ENCODE measurements around the gene TBC1D4.

TBC1D4 gene

DNA sequence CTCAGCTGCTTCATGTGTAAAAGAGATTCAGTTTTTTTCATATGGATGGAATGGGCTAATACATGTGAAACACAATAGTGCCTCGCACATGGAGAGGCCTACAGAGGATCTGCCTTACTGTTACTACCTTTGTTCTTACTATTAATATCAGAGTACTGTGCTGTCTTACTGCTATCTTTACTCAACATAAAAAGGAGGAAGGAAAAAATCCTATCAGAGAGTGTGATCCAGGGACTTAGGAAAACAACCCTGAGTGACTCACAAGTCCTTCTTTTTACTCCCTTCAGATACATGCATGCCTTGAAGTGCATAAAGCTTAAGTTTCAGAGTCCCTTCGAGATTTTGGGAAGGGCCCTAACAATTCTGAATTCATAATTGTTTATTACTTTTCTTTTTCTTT, 136.8 kb downstream of the TBC1D4 start:
- no peak for DNase-seq (ENCODE audit: low spot score)
- TF ChIP-seq, protein P1, sequence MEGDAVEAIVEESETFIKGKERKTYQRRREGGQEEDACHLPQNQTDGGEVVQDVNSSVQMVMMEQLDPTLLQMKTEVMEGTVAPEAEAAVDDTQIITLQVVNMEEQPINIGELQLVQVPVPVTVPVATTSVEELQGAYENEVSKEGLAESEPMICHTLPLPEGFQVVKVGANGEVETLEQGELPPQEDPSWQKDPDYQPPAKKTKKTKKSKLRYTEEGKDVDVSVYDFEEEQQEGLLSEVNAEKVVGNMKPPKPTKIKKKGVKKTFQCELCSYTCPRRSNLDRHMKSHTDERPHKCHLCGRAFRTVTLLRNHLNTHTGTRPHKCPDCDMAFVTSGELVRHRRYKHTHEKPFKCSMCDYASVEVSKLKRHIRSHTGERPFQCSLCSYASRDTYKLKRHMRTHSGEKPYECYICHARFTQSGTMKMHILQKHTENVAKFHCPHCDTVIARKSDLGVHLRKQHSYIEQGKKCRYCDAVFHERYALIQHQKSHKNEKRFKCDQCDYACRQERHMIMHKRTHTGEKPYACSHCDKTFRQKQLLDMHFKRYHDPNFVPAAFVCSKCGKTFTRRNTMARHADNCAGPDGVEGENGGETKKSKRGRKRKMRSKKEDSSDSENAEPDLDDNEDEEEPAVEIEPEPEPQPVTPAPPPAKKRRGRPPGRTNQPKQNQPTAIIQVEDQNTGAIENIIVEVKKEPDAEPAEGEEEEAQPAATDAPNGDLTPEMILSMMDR (IDR thresholded peaks at IDR 0.05; ENCODE audit: extremely low read depth, insufficient read depth, missing control alignments): no peak
- in situ Hi-C loops (cut with MboI; ENCODE audit: low pct_unique_long_range_greater_than_20kb, low sequenced_read_pairs, unreplicated experiment): no loop called here

DNA sequence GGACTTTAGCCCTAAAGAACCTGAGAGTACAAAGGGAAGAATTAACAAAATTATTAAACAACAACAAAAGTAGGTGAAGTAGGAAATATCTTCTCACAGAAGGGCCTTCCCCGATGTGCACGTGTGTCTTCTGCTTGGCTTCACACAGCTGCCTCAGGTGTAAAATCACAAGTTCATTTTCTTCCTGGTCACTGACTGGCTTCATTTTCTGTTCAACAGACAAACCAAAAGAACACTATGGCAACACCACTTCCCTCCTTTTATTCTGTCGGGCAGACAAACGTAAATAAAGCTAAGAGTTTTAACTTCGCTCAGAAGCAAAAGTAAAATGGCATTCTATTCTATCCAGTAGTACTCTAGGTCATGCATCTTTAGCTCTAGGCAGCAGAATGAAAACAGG, 140.9 kb downstream of the TBC1D4 start:
- TF ChIP-seq, protein P1 (IDR thresholded peaks at IDR 0.05; ENCODE audit: extremely low read depth, insufficient read depth, missing control alignments): no peak
- in situ Hi-C loops (cut with MboI; ENCODE audit: low pct_unique_long_range_greater_than_20kb, low sequenced_read_pairs, unreplicated experiment): no loop called here
- peak; percentile 30 for DNase-seq (ENCODE audit: low spot score)

DNA sequence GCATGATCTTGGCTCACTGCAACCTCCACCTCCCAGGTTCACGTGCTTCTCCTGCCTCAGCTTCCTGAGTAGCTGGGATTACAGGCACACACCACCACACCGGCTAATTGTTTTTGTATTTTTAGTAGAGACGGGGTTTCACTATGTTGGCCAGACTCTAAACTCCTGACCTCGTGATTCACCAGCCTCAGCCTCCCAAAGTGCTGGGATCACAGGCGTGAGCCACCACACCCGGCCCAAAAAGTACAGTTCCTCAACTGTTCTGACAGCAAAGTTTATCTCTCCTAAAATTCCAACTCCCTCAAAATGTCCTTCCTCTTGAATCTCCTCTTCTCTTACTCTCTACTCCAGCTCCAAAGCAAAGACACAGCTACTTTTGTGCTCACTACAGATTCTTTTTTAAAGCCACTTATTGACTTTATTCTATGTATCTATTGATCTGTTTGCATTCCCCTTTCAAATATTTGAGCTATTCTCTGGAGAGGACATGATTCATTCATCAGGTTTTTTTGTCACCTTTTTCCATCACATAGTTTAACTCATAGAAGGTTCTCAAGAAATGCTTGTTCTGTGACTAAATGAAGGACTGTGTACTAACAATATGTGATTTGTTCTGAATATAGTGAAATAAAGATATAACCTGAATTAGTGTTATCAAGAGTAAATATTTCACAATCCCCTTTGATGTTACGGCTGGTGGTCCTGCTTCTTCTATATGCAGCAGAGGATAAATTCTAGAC, 142.2 kb downstream of the TBC1D4 start:
- DNase-seq (ENCODE audit: low spot score): no peak
- in situ Hi-C loops (cut with MboI; ENCODE audit: low pct_unique_long_range_greater_than_20kb, low sequenced_read_pairs, unreplicated experiment): no loop called here
- TF ChIP-seq, protein P1 (IDR thresholded peaks at IDR 0.05; ENCODE audit: extremely low read depth, insufficient read depth, missing control alignments): no peak

DNA sequence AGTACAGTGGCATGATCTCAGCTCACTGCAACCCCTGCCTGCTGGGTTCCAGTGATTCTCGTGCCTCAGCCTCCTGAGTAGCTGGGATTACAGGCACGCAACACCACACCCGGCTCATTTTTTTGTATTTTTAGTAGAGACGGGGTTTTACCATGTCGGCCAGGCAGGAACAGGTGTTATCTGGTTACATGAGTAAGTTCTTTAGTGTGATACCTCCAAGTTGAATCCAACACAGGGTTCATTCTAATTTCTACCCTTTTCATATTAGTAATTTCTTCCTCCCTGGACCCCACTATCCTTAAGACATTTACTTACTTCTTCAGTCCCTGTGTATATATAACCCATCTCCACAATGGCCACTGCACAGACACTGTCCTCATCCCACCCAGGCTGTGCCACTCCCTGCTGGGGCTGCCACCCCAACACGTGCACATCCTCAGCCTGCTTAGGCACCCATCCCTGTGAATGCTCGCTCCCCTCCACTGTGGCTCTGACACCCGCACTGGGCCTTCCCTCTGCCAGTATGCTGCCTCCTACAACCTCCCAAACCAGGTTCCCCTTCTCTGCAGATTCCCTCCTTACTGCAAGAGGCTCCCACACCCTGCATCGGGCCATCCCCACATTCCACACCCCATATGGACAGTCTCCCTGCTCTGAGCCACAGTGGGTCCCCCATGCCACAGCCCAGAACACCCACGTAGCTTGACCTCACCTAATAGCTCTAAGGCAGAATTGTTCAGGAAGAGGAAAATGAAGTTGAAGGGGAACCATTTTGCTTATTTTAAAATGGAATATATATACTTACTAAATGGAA, 147.1 kb downstream of the TBC1D4 start:
- TF ChIP-seq, protein P1 (IDR thresholded peaks at IDR 0.05; ENCODE audit: extremely low read depth, insufficient read depth, missing control alignments): no peak
- in situ Hi-C loops (cut with MboI; ENCODE audit: low pct_unique_long_range_greater_than_20kb, low sequenced_read_pairs, unreplicated experiment): no loop called here

DNA sequence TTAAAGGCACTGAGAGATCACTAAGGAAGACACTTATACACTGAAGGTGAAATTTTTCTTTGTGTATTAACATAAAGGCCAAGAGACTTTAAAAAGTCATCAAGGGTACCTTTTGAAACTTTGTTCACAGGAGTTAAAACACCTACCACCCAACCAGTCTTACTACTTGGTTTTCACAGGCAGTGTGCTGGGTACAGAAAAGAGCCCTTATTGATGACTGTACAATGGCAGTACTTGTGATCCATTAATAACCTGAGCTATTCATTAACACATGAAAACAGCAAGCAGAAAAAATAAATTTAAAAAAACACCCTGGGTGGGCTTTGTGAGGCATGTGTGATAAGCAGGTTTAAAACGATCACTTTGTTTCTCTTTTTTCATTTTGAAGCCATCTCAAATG, 148.9 kb downstream of the TBC1D4 start:
- DNase-seq (ENCODE audit: low spot score): no peak
- in situ Hi-C loops (cut with MboI; ENCODE audit: low pct_unique_long_range_greater_than_20kb, low sequenced_read_pairs, unreplicated experiment): no loop called here
- TF ChIP-seq, protein P1 (IDR thresholded peaks at IDR 0.05; ENCODE audit: extremely low read depth, insufficient read depth, missing control alignments): no peak

More for the DNA sequence above, 147.1 kb downstream of the TBC1D4 start:
- no peak for DNase-seq (ENCODE audit: low spot score)

DNA sequence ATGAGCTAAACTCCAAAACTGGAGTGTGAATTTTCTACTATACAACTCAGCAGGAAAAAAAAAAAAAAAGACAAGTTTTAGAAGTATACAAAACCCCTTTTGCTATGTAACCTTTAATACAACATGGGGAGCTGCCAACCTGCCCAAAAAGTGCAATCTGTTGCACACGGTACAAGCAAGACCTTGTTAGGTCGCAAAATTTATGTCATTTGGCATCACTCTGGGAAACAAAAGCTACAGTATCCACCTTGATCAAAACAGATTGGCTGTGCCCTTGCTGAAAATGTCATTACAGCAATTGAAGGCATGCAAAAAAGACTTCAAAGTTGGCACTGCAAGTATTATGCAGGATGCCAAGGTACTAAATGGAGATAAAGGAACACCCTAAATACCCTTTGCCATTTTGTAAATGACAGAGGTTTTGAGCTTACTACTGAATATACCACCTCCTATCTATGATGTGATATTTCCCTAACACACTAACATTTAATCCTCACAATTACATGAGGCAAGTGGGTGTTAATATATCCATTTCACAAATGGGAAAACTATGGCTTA, 150.1 kb downstream of the TBC1D4 start:
- in situ Hi-C loops (cut with MboI; ENCODE audit: low pct_unique_long_range_greater_than_20kb, low sequenced_read_pairs, unreplicated experiment): no loop called here
- TF ChIP-seq, protein P1 (IDR thresholded peaks at IDR 0.05; ENCODE audit: extremely low read depth, insufficient read depth, missing control alignments): no peak
- DNase-seq (ENCODE audit: low spot score): no peak

Measured in GM13977 (cell line).